Measurements from ENCODE around the gene SPTB. TPM values are rescaled to one million over a fixed set of nuclear protein-coding genes. Genes with fewer than 3 reads are reported as not detected.

The SPTB gene
- total and polyA plus RNA-seq, 9 donors: 0.28 to 1.4 (median 0.68) TPM

GRCh38 chr14:64757601-64758000 is 122.1 kb downstream of the SPTB start:
- peak overlapping the region; percentile 31 to 53 for H3K27ac ChIP-seq

DNA sequence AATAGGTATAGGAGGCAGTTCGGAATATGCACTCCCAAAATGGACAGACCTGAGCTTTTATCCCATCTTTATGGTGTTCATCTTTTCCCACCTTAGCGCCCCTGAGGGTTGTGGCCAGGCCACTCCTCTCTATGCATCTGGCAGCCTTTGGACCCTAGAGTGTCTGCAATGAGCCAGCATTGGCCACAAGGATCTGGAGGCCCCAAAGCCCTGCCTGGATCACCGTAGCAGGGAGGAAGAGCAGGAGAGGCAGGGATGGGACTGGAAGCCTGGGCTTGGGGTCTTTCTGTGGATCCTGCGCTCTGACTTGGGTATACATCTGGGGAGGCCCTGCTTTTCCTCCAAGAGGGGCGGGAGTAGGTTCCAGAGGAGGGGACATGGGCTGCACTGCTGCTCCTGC is 123.0 kb downstream of the SPTB start:
- Histone ChIP-seq H3K36me3 (no peaks in the 10 kb centered on the region), H3K27me3 (no peaks in the 10 kb centered on the region), H3K4me1 (ENCODE audit: insufficient read depth) (peaks cover 18% of the 10 kb centered on the region), H3K4me3 (no peak overlapping the region), H3K9me3 (no peaks in the 10 kb centered on the region), H3K27ac (no peak overlapping the region)
- 96 to 98% (median 97%) methylated on average over 5 of the region's 5 CpGs for WGBS, 3 donors
- intact Hi-C loops (cut with DNase I): loop anchor here in 1 of 4 donors (5.0 kb wide), 1 partner anchor 39 kb away; no protein-coding TSS in a partner anchor
- DNase-seq: peak in 3 of 5 donors; percentile 9 to 25 (median 12)
- TF ChIP-seq POLR2A (IDR thresholded peaks at IDR 0.05): no peak
- TF ChIP-seq, protein P1, sequence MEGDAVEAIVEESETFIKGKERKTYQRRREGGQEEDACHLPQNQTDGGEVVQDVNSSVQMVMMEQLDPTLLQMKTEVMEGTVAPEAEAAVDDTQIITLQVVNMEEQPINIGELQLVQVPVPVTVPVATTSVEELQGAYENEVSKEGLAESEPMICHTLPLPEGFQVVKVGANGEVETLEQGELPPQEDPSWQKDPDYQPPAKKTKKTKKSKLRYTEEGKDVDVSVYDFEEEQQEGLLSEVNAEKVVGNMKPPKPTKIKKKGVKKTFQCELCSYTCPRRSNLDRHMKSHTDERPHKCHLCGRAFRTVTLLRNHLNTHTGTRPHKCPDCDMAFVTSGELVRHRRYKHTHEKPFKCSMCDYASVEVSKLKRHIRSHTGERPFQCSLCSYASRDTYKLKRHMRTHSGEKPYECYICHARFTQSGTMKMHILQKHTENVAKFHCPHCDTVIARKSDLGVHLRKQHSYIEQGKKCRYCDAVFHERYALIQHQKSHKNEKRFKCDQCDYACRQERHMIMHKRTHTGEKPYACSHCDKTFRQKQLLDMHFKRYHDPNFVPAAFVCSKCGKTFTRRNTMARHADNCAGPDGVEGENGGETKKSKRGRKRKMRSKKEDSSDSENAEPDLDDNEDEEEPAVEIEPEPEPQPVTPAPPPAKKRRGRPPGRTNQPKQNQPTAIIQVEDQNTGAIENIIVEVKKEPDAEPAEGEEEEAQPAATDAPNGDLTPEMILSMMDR (IDR thresholded peaks at IDR 0.05): no peak
- no peak for TF ChIP-seq EP300 (IDR thresholded peaks at IDR 0.05)

More at GRCh38 chr14:64757601-64758000, 122.1 kb downstream of the SPTB start:
- H3K36me3 ChIP-seq: no peaks in the 10 kb centered on the region
- intact Hi-C loops (cut with DNase I): loop anchor here in 1 of 4 donors (5.0 kb wide), 1 partner anchor 40 kb away; no protein-coding TSS in a partner anchor
- no peaks in the 10 kb centered on the region for H3K9me3 ChIP-seq
- no peaks in the 10 kb centered on the region for H3K27me3 ChIP-seq
- TF ChIP-seq, protein P1 (IDR thresholded peaks at IDR 0.05): no peak
- TF ChIP-seq POLR2A (IDR thresholded peaks at IDR 0.05) (no peak), EP300 (IDR thresholded peaks at IDR 0.05) (no peak)
- no peak overlapping the region for H3K4me3 ChIP-seq
- 67 to 82% (median 80%) methylated on average over 3 of the region's 3 CpGs for whole genome bisulfite sequencing, 3 donors
- peaks cover 23% of the 10 kb centered on the region for H3K4me1 ChIP-seq (ENCODE audit: insufficient read depth)
- peak in 3 of 5 donors; percentile 25 to 37 (median 31) for DNase-seq

GRCh38 chr14:64755781-64756221 is 123.9 kb downstream of the SPTB start:
- WGBS, 3 donors: 60 to 64% (median 61%) methylated on average over 9 of the region's 9 CpGs
- DNase-seq: peak in 1 of 5 donors; percentile 13
- intact Hi-C loops (cut with DNase I): loop anchor here in 1 of 4 donors (5.0 kb wide), 1 partner anchor 38 kb away; no protein-coding TSS in a partner anchor
- Histone ChIP-seq H3K9me3 (no peaks in the 10 kb centered on the region), H3K4me1 (ENCODE audit: insufficient read depth) (peaks cover 11% of the 10 kb centered on the region), H3K4me3 (no peak overlapping the region), H3K36me3 (no peaks in the 10 kb centered on the region), H3K27me3 (no peaks in the 10 kb centered on the region), H3K27ac (no peak overlapping the region)
- TF ChIP-seq POLR2A (IDR thresholded peaks at IDR 0.05) (no peak), EP300 (IDR thresholded peaks at IDR 0.05) (no peak)
- TF ChIP-seq, protein P1 (IDR thresholded peaks at IDR 0.05): no peak

GRCh38 chr14:64754685-64755084 is 125.0 kb downstream of the SPTB start:
- Histone ChIP-seq H3K27me3 (no peaks in the 10 kb centered on the region), H3K9me3 (no peaks in the 10 kb centered on the region), H3K4me1 (ENCODE audit: insufficient read depth) (peaks cover 9% of the 10 kb centered on the region), H3K4me3 (no peak overlapping the region), H3K27ac (no peak overlapping the region), H3K36me3 (no peaks in the 10 kb centered on the region)
- no peak for DNase-seq
- no peak for TF ChIP-seq EP300 (IDR thresholded peaks at IDR 0.05)
- TF ChIP-seq POLR2A (IDR thresholded peaks at IDR 0.05): no peak
- TF ChIP-seq, protein P1 (IDR thresholded peaks at IDR 0.05): no peak
- 67 to 83% (median 69%) methylated on average over 5 of the region's 5 CpGs for WGBS, 3 donors
- intact Hi-C loops (cut with DNase I): loop anchor here in 1 of 4 donors (5.0 kb wide), 1 partner anchor 37 kb away; no protein-coding TSS in a partner anchor
